ENCODE data around the gene LRRC32.

DNA sequence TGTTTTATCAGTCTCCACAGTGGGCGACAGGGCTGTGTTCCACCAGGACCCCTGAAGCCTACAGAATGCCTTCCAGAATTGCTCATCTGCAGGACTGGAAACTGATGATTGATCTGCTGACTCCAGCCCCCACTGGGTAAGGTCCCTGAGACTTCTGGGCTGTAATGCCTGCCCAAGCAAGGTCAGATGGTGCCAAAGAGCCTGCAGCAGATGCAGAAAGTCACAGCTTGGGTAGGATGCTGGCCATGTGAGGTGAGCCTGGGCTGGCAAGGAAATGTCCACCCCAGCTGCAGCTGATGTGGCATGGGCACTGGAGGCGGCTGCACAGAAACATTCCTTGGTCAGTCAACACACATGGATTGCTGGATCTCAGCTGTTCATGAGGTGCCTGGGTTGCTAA lies 30.9 kb downstream of the LRRC32 start:
- TF ChIP-seq SUZ12 (IDR thresholded peaks at IDR 0.05) (no peak), FOXA1 (IDR thresholded peaks at IDR 0.05) (no peak), FOXK2 (IDR thresholded peaks at IDR 0.05) (no peak), PKNOX1 (IDR thresholded peaks at IDR 0.05) (no peak), ELF4 (IDR thresholded peaks at IDR 0.05) (no peak), ARNT (IDR thresholded peaks at IDR 0.05) (no peak), SP1 (IDR thresholded peaks at IDR 0.05) (no peak), BHLHE40 (IDR thresholded peaks at IDR 0.05; ENCODE audit: borderline replicate concordance) (no peak), HDGF (IDR thresholded peaks at IDR 0.05; ENCODE audit: borderline replicate concordance) (no peak)

Data from HEK293T (cell line).